ENCODE results near the gene CADPS.

GRCh38 chr3:62655056-62655690, 220.0 kb downstream of the CADPS start:
- TF ChIP-seq POLR2AphosphoS5 (IDR thresholded peaks at IDR 0.05): no peak
- TF ChIP-seq CTCF (IDR thresholded peaks at IDR 0.05): no peak
